ENCODE measurements around the gene DLGAP4. TPM values are rescaled to one million over a fixed set of nuclear protein-coding genes. Genes with fewer than 3 reads are reported as not detected.

DLGAP4 gene
- polyA plus RNA-seq, 1 of the 3 experiments (the other 2 are of a cell fraction) = 31.2 TPM

- no peaks in the 10 kb centered on the region for H3K9me2 ChIP-seq
- no peak overlapping the region for H3K4me3 ChIP-seq (ENCODE audit: low read depth in 2 of 2, low read length in 1 of 2)
- H3K9ac ChIP-seq = no peak overlapping the region
- H3K79me2 ChIP-seq (ENCODE audit: insufficient read depth) = no peaks in the 10 kb centered on the region
- no peak overlapping the region for H2AFZ ChIP-seq (ENCODE audit: low read depth)
- ChIA-PET CTCF (interaction anchor here (1.1 to 3.6 kb wide), 5 partner anchors 42 to 194 kb away, joined by 3 to 22 read pairs (median 5); no protein-coding TSS in a partner anchor), POLR2A (no interaction called here)
- H3K36me3 ChIP-seq (replicated peaks in 1 of 2; ENCODE audit: control insufficient read depth in 1 of 2, insufficient read depth in 2 of 2, low read length in 1 of 2) = no peaks in the 10 kb centered on the region
- no peak overlapping the region for H3K27ac ChIP-seq (ENCODE audit: low read depth in 2 of 2, low read length in 1 of 2)
- WGBS (ENCODE audit: low lambda C conversion rate) = 56% methylated on average over 8 of the region's 8 CpGs
- TF ChIP-seq MEF2A (IDR thresholded peaks at IDR 0.05; ENCODE audit: borderline replicate concordance, low read depth) (no peak), RAD21 (IDR thresholded peaks at IDR 0.05; ENCODE audit: low read length) (no peak), FOSL2 (IDR thresholded peaks at IDR 0.05; ENCODE audit: borderline replicate concordance, low read depth) (no peak), POLR2AphosphoS5 (IDR thresholded peaks at IDR 0.05; ENCODE audit: low read depth, low read length) (no peak), TAF1 (IDR thresholded peaks at IDR 0.05; ENCODE audit: borderline replicate concordance, low read depth, low read length) (no peak), EZH2phosphoT487 (IDR thresholded peaks at IDR 0.05; ENCODE audit: borderline replicate concordance, low read depth) (no peak), RXRA (IDR thresholded peaks at IDR 0.05; ENCODE audit: borderline replicate concordance, low read depth) (no peak), MXI1 (IDR thresholded peaks at IDR 0.05; ENCODE audit: low read depth, low read length) (no peak), CHD2 (IDR thresholded peaks at IDR 0.05; ENCODE audit: low read length, partially characterized antibody) (no peak), EP300 (IDR thresholded peaks at IDR 0.05; ENCODE audit: borderline replicate concordance in 1 of 2, low read depth in 1 of 2, low read length in 1 of 2) (no peak), GABPA (IDR thresholded peaks at IDR 0.05; ENCODE audit: low read depth) (no peak), ELF1 (IDR thresholded peaks at IDR 0.05) (no peak)
- TF ChIP-seq, protein P1, sequence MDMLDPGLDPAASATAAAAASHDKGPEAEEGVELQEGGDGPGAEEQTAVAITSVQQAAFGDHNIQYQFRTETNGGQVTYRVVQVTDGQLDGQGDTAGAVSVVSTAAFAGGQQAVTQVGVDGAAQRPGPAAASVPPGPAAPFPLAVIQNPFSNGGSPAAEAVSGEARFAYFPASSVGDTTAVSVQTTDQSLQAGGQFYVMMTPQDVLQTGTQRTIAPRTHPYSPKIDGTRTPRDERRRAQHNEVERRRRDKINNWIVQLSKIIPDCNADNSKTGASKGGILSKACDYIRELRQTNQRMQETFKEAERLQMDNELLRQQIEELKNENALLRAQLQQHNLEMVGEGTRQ (IDR thresholded peaks at IDR 0.05; ENCODE audit: borderline replicate concordance, low read depth, low read length) = no peak
- TF ChIP-seq, protein P2, sequence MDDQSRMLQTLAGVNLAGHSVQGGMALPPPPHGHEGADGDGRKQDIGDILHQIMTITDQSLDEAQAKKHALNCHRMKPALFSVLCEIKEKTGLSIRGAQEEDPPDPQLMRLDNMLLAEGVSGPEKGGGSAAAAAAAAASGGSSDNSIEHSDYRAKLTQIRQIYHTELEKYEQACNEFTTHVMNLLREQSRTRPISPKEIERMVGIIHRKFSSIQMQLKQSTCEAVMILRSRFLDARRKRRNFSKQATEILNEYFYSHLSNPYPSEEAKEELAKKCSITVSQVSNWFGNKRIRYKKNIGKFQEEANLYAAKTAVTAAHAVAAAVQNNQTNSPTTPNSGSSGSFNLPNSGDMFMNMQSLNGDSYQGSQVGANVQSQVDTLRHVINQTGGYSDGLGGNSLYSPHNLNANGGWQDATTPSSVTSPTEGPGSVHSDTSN (IDR thresholded peaks at IDR 0.05) = no peak
- TF ChIP-seq, protein P3, sequence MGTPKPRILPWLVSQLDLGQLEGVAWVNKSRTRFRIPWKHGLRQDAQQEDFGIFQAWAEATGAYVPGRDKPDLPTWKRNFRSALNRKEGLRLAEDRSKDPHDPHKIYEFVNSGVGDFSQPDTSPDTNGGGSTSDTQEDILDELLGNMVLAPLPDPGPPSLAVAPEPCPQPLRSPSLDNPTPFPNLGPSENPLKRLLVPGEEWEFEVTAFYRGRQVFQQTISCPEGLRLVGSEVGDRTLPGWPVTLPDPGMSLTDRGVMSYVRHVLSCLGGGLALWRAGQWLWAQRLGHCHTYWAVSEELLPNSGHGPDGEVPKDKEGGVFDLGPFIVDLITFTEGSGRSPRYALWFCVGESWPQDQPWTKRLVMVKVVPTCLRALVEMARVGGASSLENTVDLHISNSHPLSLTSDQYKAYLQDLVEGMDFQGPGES (IDR thresholded peaks at IDR 0.05; ENCODE audit: low read depth, low read length) = no peak
- H3K27me3 ChIP-seq (ENCODE audit: insufficient read depth) = peaks cover 12% of the 10 kb centered on the region; the same call in 1 of the 2 replicates
- H3K4me2 ChIP-seq = no peak overlapping the region
- no peaks in the 10 kb centered on the region for H3F3A ChIP-seq (replicated peaks; ENCODE audit: insufficient read depth)
- no peak for DNase-seq
- no peaks in the 10 kb centered on the region for H3K9me3 ChIP-seq
- H3K4me1 ChIP-seq (ENCODE audit: control insufficient read depth in 1 of 2, insufficient read depth in 2 of 2, low read depth in 1 of 2, low read length in 1 of 2) = peaks cover 0 to 12% of the 10 kb centered on the region in 2 experiments; a peak in 1 of 4 replicates
- H4K20me1 ChIP-seq (ENCODE audit: insufficient read depth) = no peaks in the 10 kb centered on the region
These were observed 90.9 kb downstream of the DLGAP4 start for GRCh38 chr20:36396847-36397630.

All from SK-N-SH (cell line).